ENCODE data around the gene SLC7A6OS.

Gene SLC7A6OS

GRCh38 chr16:68310774-68311511, at the start of gene SLC7A6OS, which contains the start of gene PRMT7:
SLC7A6OS (minus strand) TSS chr16:68310946; CDS start chr16:68310926, 20 bp downstream.
PRMT7 (plus strand) TSS chr16:68311019; CDS start chr16:68315980, 4,961 bp downstream.
- peak; percentile 56 for DNase-seq

- DNase-seq: no peak
Measured at GRCh38 chr16:68359398-68360191, 48.8 kb upstream of the SLC7A6OS start.

GRCh38 chr16:68358951-68359350, 48.2 kb upstream of the SLC7A6OS start:
- DNase-seq: no peak

DNA sequence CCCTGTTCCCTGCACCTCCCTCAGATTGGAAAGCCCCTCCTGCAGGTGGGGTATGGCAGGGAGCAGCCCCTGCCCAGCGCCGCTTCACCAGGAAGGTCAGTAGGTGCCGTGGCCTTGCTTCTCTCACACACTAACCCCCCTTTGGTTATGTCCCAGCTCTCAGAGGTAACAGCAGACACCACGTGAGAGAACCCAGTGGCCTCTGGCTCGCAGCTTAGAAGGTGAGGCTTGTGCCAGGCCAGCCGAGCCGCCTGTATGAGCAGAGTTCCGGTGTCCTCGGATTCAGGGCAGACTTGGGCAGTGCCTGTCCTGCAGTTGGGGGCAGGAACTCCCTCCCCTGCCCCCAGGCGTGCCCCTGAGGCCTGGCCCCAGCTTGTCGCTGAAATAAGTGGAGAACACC, 47.2 kb upstream of the SLC7A6OS start:
- DNase-seq: no peak

- no peak for DNase-seq
Measured at GRCh38 chr16:68357521-68357922, 46.8 kb upstream of the SLC7A6OS start.

- no peak for DNase-seq
Measured at GRCh38 chr16:68356919-68357286, 46.2 kb upstream of the SLC7A6OS start.

DNA sequence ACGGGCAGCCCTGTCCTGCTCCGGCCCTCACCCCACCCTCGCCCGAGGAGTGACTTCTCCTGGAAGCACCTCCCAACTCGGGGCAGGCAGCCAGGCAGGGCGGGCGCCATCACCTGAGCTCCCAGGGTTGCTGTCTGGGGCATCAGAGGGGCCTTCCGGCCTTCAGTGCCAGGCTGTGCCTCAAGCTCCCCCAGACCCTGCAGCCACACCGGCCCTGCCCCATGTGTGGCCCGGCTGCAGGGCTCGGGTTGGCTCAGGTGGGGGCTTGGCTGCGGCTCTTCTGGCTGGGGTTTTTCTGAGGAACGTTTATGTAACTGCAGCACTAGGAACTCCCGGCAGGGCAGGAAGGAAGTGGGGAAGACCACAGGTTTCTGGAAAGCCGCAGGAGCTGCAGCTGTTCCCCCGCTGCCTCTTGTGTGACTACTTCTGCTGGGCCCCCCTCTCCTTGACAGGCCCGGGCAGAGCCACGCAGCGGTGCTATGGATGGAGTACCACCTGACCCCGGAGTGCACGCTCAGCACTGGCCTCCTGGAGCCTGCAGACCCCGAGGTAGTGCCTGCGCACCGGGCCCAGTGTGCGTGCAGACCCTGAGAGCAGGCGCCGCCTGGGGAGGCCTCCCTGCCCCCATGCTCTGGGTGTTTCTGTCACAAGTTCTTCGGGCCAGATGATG, 45.6 kb upstream of the SLC7A6OS start:
- DNase-seq: no peak

DNA sequence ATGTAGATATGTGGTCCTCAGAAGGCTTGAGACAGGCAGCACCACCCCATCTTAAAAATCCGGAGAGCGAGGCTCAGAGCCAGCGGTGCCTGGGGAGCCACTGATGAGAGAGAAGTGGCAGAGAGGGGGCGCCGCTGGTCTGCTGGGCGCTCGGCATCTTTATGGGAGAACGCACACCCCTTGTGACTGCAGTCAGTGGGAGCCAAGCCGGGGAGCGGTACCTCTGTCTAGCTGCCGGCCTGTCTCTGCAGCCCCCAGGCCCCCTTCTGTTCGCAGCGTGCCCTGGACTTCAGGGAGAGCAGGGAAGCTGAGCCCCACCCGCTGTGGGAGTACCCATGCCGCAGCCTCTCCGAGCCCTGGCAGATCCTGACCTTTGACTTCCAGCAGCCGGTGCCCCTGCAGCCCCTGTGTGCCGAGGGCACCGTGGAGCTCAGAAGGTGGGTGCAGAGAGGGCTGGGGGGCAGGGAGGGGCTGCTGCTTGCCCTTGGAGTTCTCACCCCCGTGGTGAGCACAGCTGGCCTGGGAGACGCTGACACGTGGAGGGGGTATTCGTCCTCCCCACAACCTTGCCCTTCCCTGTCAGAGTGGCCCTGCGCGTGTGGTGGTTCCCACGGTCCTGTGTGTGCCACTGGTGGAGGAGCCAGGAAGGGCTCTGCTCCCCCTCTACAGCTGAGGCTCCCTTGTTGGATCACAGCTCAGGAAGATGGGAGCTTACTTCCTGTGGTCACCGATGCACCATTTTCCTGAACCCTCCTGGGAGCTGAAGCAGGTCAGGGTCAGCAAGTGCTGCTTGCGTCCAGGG, 44.9 kb upstream of the SLC7A6OS start:
- no peak for DNase-seq

GRCh38 chr16:68354816-68355215, 44.1 kb upstream of the SLC7A6OS start:
- DNase-seq: no peak

DNA sequence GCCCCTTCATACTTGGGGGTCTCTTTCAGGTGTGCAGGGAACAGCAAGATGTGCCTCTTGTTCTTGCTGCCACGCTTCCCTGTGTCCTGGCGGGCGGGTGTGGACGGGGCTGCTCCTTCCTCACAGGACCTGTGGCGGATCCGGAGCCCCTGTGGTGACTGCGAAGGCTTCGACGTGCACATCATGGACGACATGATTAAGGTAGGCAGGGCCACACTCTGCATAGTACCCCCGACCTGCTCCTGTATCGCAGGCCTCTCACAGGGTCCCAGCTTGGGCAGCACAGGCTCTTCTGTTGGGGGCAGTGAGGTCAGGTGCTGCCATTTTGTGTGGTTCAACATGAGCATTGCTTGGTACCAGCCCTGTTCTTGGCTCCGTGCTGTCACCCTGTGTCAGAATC, 42.6 kb upstream of the SLC7A6OS start:
- no peak for DNase-seq

DNA sequence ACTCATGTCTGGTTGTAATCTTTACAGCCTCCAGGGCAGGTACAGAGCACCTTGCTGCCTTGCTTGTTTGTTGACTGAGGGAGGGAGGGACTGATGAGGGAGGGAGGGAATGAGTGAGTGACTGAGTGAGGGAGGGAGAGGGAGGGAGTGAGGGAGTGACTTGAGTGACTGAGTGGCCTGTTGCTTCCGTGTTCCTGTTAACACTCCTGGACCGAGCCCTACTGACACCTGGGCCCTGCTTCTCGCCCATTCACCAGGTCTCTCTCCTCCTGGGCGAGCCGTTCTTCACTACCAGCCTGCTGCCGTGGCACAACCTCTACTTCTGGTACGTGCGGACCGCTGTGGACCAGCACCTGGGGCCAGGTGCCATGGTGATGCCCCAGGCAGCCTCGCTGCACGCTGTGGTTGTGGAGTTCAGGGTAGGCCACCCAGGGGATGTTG, 41.3 kb upstream of the SLC7A6OS start:
- DNase-seq: no peak

DNA sequence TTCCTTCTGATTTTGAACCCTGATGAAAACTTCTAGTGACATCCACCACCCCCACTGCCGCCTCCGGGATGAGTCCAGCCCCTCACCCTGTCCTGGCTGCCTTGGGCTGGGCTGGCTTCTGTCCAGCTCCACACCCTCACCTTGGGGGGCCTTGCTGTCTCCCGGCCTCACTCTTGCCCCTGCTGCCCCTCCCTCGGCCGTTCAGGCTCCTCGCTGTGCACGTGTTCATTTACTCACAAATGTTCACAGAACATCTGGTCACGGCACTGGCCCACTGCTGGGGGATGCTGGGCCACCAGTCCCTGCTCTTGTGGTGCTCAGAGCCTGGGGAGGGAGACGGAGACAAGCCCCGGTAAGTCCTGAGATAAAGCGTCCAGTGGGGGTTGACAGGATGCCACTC, 40.7 kb upstream of the SLC7A6OS start:
- DNase-seq: no peak

DNA sequence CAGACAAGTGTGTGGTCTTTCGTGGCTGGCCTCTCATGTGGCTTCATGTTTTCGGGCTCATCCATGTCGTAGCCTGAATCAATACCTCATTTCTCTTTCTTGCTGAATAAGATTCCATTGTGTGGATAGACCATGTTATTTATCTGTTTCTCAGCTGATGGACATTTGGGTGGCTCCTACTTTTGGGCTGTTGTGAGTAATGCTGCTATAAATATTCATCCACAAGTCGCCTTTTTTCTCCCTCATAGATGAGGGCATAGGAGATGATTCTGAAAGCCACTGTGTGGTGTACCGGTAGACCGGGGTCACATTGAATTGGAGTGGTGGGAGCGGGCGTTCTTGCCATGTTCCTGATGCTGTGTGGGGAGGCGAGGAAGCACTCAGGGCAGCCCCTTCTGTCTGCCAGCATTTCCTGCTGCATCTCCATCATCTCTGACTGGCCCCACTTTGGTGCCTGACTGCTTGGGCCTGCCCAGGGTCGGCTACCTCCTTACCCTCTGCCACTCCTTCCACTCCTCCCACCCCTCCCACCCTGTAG, 40.1 kb upstream of the SLC7A6OS start:
- no peak for DNase-seq

- DNase-seq: no peak
Measured at GRCh38 chr16:68349838-68350410, 39.2 kb upstream of the SLC7A6OS start.

DNA sequence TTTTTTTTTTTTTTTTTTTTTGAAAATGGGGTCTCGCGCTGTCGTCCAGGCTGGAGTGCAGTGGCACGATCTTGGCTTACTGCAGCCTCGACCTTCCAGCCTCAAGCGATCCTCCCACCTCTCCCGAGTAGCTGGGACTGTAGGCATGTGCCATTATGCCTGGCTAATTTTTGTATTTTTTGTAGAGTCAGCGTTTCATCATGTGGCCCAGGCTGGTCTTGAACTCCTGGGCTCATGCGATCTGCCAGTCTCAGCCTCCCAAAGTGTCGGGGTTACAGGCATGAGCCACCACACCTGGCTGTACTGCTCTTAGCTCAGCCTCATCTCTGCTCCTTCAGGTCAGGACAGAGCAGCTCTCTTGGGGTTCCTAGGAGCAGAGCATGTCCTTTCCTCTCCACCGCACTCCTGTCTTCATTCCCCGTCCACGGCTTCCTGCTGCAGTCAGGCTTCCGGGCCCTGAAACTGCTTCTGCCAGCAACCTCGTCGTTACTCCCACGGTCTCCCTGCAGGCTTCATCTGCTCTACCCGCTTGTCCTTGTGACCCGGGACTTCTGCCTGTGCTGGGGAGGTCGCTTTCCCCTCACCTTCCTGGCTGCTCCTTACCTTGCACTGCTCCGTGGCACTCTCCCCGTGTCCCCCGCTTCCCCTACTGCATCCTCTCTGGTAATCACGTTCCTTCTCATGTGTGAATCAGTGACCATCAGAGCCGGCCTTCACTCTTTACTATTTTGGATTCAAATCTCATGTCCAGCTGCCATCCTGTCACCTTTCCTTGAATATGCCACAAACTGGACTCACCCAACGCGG, 38.1 kb upstream of the SLC7A6OS start:
- no peak for DNase-seq

DNA sequence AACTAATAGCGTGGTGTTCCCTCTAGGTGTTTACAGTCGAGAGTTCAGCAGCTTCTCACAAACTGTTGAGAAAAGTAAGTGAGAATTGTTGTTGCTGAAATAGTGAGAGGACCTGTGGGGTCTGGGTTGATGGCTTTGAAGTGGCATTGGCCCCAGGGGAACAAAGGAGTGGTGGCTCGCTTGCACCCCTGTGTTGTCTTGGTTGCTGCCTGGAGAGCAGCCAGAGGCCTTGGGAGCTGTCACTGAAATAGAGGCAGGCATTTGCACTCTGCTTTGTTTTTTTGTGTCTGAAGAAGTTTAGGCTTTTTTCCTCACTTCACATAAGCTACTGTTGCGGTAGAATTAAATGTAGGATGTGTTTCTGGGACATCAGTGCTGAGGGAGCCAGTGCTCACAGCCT, 36.9 kb upstream of the SLC7A6OS start:
- no peak for DNase-seq

GRCh38 chr16:68346892-68347480, 36.2 kb upstream of the SLC7A6OS start:
- DNase-seq: no peak

DNA sequence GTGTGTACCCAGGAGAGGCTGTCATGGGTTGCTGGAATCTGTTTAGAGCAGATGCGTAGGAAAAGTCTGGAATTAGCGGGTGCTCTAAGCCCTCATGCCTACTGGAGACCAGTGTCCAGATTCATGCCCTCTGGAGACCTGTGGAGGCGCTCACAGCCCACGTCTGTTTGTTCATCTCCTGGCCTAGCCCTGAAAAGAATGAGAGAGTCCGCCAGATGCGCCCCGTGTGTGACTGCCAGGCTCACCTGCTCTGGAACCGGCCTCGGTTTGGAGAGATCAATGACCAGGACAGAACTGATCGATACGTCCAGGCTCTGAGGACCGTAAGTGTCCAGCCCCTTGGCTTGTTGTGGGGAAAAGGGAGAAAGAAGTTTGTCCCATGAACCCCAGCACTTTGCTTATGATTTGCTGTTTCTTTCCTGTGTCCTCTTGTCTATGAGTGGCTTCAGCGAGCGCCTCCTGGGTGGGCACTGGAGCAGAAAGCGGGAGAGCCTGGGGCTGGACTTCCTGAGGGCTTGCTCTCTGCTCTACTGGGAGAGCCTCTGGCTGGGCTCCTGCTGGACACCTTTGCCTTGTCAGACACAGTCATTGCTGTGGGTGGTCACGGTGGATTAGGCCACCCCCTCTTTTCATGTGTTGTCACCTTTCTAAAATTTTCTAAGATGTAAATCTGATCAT, 35.4 kb upstream of the SLC7A6OS start:
- DNase-seq: no peak

GRCh38 chr16:68345351-68345810, 34.6 kb upstream of the SLC7A6OS start:
- no peak for DNase-seq

DNA sequence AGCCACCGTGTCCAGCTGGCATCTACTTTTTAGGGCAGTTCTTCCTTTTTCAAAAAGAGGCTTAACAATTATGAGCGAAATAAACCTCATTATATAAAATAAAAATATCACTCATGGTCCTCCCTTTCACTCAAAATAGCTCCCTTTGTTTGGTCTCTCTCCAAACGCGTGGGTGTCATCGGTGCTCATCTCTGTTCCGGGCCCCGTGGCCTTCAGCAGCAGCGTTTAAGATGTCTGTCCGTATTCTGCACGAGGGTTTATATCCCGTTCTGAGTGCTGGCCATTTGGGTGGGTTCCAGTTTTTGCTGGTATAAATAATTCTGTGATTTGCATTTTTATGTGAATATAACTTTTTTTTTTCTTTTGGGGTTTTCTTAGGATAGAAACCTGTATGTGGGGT, 33.5 kb upstream of the SLC7A6OS start:
- DNase-seq: no peak
